ENCODE measurements around the gene ADO.
A peak's percentile ranks its signal among the peaks of the same experiment; 100 is the strongest.

Gene ADO

DNA sequence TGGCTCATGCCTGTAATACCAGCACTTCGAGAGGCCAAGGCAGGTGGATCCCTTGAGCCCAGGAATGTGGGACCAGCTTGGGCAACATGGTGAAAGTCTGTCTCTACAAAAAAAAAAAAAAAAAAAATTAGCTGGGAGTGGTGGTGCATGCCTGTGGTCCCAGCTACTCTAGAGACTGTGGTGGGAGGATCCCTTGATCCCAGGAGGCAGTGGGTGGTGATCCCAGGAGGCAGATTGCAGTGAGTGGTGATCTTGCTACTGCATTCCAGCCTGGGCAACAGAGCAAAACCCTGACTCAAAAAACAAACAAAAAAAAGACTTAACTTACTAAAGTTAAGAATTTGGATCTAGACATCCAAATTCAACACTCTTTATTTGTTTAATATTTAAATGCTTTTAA lies 10.2 kb upstream of the ADO start:
- no peak for FAIRE-seq

DNA sequence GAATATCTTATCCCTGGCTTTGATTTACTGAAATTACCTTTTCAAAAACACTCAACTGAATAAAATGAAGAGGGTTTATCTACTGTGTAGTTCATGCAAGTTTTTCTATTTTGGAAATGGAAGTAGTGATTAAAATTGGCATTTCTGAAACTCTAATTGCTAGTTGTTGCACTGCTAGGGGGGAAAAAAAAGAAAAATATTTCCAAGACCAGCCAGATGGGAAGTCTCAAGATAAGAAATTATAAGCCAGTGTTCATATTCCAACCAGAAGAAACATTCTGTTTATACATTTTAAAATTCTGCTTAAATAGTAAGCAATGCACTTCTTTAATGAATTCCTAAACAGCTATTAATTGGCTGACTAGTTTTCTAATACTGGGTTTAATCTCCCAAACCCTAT lies 9.4 kb upstream of the ADO start:
- no peak for FAIRE-seq

DNA sequence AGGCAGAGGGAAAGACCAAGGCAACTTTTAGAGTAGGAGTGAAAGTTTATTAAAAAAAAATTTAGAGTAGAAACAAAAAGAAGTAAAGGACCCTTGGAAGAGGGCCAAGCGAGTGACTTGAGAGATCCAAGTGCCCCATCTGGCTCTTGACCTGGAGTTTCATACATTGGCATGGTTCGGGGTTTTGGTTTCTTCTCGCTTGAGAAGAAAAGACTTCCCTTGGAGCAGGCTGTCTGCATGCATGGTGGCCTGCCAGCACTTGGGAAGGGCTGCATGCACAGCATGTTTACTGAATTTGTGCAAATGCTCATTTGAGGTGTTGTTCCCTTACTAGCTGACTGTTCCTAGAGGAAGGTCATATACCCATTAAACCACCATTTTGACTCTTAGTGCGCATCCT lies 8.8 kb upstream of the ADO start:
- FAIRE-seq, result no peak

DNA sequence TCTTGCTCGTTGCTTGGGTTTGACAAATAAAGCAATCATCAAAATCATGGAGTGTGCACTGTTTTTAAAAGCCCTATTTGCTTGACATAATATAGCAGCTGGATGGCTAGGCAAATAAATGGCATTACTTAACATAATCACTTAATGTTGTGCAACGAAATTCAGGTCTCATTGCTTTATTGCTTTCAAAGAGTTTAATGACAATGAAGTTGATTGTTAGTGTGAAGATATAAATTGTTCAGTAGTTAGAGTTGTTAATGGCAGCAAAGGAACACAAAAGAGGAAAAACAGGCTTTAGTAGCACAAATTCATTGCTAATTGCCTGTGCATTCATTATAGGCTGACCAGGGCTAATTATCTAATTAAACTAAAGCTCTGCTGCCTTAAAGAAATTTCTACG lies 7.6 kb upstream of the ADO start:
- FAIRE-seq, result no peak

DNA sequence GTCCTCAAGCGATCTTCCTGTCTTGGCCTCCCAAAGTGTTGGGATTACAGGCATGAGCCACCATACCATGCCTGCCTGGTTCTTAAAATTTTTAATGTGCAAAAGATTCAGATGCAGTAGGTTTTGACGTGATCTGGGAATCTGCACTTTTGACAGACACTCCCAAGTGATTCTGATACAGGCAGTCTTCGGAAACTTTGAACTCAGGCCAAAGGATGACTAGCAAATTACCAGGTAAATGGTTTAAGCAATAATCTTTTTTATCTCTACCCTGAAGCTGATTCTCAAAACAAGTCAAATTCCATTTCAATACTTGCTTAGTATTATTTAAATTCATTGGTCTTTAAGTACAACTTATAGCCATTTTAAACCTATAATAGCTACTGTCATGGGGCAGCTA lies 2.6 kb upstream of the ADO start:
- FAIRE-seq, result no peak

DNA sequence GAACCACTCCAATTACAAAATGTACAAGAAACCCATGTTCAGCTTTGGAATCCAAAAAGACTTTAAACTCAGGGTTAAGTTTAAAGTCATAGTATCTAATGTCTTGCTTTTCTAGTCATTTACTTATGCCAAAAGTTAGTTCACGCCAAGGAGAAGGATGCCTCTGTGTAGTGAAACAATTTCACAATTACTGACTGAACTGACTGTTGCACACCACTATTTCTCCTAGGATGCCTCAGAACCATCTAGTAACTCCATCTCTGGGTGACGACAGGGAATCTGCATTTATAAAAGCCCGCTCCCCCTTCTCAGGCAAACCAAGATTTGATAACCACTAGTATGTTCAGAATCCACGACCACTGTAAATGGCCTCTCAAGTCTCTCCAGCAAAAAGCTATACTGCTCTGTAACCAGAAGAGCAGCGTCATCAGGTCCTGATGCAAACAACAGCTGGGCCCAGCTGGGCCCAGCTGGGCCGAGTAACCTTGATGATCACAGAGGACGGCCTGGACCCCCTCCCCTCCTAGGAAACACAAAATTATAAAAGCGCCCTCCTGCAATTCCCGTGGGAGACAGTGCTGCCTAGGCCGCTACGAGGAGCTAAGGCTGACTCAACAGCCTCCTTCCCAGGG lies 680 bp upstream of the ADO start:
- no peak for FAIRE-seq

DNA sequence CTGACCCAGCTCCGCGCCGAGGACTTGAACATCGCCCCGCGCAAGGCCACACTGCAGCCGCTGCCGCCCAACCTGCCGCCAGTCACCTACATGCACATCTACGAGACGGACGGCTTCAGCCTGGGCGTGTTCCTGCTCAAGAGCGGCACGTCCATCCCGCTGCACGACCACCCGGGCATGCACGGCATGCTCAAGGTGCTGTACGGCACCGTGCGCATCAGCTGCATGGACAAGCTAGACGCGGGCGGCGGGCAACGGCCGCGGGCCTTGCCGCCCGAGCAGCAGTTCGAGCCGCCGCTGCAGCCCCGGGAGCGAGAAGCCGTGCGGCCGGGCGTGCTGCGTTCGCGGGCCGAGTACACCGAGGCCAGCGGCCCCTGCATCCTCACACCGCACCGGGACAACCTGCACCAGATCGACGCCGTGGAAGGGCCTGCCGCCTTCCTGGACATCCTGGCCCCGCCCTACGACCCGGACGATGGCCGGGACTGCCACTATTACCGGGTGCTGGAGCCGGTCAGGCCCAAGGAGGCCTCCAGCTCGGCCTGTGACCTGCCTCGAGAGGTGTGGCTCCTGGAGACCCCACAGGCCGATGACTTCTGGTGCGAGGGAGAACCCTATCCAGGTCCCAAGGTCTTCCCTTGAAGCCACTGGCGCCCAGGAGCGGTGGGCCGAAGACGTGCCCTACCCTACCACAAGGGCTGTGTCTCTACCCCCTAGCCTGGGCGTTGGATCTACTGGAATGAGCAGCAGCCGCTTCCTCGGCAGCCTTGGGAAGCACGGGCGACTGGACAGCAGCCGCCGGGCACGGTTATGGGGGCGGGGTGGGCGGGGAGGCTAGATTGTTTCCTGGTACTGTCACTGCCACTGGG lies 945 bp downstream of the ADO start:
- FAIRE-seq, result no peak

DNA sequence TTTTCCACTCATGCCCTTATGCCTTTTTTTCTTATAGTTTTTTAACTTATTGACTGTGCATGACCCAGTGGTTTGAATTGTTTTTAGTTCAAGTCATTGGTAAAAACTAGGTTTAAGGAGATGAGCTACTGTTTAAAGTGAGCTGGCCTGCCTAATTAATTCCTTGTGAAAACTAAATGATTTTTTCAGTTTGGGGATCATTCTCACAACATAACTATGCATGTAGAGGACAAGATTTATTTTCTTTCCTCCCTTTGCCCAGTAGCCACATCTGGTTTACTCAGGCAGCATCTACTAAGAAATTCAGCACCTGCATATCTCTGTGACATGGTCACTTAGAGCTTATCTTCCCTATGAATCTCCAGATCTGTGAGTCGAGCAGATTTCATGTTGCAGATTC lies 1.7 kb downstream of the ADO start:
- FAIRE-seq, result no peak

DNA sequence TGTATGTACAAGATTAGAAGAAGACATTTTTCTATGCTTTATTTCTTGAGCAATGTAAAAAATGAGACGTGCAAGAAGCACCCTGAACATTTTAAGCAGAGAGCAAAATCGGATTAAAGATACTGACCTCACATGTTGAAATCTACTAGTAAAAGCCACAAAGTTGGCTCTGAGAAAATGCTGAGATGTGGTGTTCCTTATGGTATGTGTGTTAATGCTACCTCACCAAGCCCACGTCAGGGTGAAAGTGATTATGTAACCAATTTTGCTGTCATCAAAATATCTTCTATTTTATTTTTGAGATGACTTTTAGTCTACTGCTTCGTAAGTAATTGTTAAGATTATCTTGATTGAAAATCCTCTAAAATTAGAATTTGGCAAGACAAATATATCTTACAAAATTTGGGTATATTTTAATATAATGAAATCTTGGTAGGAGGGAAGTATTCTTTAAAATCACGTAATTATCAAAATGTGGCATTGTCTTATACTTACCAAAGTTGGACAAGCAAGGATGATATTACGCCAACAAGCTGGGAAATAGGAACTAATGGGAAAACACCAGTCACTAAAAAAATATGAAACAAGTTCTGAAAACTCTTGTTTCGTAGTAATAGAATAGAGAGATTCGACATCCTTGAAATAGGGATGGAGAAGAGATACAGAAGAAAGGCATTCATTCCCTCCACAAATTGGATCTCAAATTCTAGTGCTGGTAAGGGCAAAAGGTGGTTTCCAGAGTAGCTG lies 5.8 kb downstream of the ADO start:
- no peak for FAIRE-seq

DNA sequence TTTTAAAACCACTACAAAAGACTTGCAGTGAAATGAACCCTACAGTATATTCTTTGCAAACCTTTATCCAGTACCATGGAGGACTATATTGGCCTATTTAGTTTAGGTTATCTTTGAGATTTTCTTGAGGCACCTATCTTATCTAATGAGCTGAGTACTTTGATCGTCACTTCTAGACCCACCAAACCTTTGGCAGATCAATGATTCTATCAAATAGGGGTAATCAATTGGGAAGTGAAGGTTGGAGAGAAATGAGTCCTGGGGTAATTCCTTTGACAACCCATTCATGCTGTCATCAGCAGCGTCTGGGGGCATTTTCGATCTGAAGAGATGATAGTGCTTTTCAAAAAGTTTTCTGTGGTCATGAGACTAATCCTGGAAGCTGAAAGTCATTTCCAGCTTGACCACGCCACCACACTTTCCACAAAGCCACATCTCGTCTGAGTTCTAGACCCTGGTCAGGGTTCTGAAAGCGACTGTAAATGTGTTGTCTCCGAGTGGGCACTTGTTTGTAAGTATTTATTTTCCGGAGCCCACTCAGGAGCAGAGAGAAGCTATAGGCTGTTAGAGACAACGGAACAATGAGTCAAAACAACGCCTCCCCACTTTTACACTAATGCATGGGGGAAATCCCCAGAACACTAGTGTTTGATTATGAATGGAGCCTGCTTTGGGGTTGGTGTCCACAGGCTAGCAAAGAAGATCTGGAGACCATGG lies 6.8 kb downstream of the ADO start:
- FAIRE-seq, result no peak

DNA sequence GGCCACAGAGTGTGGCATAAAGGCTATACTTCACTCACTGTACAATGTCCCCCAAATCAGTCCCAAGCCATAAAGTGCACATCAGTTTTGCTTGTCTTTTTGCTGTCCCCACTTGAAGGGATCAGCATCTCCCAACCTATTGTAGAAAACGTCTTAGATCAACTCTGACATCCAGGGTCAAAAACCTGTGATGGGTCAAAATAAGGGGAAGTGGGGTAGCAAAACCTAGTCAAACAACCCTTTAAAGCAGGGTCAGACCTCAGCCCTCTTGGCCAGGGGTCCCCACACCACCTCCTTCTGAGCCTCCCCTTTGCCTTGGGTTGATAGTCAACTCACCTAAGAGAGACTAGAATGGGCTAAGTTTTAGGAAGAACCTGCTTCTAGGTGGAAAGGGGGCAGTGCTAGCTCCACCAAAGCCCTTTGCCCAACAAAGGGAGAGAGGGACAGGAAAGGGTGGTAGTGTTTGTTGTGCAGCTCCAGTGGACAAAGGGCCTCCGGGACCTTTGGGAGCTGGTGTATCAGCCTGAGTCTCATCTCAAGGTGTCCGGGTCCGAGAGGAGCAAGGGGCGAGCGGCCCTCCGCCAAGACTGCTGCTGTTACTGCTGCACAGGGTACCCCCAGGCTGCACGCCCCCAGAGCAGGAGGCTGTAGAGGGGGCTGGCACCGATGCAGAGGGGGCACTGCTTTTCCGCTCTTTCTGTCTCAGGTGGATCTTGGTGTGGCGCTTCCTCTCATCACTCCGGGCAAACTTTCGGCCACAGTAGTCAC lies 8.3 kb downstream of the ADO start:
- FAIRE-seq, result no peak

DNA sequence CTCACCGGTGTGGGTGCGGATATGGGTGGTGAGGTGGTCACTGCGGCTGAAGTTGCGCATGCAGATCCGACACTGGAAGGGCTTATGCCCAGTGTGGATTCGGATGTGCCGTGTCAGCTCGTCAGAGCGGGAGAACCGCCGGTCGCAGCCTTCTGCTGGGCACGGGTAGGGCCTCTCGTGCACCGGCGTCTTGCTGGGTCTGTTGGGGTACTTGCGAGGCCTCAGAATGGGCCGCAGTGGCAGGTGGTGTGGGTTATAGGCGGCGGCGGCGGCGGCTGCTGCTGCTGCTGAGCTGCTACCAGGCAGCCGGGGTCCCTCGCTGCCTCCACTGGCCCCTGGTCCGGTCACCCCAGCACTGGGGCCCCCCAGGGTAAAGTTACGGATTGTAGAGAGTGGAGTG lies 8.9 kb downstream of the ADO start:
- FAIRE-seq, result no peak

DNA sequence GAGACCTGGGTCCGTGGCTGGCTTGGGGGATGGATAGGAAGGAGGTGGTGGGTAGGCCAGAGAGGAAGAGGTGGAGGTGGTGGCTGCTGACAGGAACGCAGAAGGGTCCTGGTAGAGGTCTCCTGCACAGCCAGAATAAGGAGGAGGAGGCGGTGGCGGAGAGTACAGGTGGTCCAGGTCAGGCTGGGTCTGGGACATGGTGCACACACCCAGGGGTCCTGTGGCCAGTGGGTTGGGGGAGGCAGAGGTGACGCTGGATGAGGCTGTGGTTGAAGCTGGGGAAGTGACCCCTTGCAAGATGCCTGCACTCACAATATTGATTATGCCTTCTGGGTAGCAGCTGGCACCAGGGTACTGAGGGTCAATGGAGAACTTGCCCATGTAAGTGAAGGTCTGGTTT lies 9.5 kb downstream of the ADO start:
- no peak for FAIRE-seq

DNA sequence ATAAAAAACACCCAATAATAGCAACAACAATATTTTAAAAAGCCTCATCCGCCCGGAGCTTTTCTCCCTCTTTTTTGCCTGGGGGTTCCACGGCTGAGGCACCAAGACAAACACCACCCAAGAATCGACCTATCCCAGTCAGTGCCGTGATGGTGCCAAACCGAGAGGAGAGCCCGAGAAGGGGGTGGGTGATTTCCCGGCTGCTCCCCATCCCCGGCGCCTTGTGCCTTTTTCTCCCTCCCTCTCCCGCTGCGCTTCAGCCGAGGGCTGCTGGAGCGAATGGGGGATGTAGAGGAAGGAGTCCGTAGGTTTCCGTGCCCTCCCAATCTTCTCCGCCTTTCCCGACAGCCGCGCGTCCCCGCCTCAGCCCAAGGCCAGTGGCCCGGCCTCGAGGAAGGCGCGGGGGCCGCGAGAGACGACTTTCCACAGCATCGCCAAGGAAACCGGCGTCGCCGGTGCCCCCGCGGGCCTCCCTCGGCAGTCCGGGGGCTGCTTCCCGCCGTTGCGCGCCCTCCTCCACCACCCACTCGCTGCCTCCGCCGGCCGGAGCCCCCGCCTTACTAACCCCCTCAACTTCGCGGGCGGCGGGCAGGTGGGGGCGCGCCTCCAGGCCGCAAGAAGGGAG lies 10.3 kb downstream of the ADO start:
- FAIRE-seq, result no peak

DNA sequence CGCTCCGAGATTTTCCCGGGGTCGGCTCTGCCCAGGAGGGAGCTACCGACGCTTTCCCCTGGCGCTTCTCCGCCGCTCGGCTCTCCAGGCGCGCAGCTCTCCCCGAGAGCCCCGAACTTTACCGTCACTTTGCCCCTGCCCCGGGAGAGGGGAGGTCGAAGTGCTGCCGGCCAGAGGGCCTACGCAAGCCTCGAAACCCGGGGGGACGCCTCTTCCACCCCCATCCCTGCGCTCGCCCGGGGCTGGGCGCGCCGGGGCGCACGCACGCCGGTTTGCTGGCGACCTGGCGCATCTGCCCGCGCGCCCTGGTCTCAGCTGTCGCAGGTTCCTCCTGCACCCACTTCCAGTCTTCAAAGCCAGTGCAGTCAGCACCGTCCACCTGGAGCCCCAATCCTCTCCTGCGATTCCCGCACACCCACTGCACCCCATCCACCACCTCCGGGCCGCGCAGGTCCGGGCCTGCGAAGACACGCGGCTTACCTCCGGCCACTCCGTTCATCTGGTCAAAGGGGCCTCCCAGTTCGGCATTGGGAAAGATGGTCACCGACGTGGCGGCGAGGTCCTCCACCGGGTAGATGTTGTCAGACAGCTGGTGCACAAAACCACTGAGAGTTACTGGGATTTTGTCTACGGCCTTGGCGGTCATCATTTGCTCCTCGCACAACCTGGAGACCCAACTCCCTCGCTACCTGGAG lies 11.0 kb downstream of the ADO start:
- FAIRE-seq, result no peak

DNA sequence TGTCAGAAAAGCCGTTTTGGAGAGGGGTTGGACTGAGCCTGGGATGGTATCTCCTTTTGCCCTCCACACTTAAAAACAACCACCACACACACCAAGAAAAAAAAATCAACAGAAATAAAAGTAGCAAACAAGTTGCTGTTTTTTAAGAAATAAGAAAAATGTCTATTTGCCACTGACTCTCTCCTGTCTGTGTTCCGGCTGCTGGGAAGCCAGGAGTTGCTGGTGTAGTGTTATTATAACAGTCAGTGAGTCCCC lies 11.5 kb downstream of the ADO start:
- no peak for FAIRE-seq

DNA sequence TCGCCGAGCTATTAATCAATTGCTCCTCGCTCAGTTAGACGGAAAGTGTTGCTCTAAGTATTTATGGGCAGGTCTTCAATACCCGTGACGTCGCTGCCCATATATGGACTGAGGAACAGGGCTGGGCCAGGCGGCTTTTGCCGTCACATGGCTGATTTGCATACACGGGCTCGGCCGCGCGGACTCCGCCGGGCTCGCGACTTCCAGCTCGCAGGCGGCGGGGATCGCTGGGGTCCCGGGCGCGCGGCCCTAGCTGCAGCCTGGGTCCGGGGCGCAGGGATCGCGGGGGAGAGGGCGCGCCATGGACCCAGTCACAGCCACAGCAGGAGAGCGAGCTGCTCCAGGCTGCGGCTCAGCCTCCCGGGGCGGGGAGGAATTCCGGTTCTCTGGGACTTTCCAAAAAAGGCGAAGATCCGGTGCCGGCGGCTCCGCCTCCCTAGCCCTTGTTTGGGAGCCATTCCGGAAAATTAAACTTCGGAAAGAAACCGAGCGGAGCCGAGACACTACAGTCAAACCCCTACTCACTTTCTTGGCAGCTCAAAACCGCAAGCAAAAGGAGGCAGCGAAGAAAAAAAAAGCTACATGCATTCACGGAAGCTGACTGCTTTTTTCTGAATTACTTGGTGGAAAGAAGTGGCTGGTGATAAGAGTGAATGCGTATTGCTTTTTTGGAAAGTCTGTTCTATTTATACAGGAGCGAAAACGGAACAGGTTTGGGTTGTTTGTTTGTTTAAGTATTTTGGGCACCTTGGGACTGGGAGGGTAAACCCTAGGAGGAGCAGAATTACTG lies 12.0 kb downstream of the ADO start, which contains the start of gene EGR2:
TSS of gene EGR2 (minus strand) at position 36 of the 790 bp plus-strand sequence. CDS start 337 bp downstream, outside the sequence.
- peak; percentile 87 for FAIRE-seq

DNA sequence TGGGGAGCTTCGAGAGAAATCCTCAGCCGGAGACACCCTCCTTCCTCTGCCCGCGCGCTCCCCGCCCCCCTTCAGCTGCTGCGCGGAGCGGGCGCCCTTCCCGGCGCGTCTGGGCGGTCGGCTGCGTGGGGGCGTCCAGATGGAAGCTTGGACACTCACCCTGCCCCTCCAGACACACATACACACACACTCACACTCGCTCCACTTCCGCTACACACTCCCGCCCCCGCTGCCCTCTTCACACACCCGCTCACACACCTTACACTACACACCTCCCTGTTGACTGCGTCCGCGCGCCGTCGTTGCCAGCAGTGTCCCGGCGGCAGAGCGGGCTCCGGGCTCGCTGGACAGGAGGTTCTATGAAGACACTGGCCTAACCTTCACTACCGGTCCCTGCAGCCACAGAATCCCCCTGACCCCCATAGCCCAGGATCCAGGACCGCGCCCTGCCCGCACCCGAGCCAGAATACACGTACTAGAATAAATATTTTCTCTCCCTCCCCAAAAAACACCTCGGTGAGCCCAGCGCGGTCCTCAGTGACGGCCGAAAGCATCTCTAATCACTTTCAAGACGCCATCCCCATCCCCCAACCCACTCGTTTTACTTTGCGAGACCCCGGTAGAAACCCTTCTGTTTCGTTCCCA lies 12.7 kb downstream of the ADO start:
- FAIRE-seq, result no peak

DNA sequence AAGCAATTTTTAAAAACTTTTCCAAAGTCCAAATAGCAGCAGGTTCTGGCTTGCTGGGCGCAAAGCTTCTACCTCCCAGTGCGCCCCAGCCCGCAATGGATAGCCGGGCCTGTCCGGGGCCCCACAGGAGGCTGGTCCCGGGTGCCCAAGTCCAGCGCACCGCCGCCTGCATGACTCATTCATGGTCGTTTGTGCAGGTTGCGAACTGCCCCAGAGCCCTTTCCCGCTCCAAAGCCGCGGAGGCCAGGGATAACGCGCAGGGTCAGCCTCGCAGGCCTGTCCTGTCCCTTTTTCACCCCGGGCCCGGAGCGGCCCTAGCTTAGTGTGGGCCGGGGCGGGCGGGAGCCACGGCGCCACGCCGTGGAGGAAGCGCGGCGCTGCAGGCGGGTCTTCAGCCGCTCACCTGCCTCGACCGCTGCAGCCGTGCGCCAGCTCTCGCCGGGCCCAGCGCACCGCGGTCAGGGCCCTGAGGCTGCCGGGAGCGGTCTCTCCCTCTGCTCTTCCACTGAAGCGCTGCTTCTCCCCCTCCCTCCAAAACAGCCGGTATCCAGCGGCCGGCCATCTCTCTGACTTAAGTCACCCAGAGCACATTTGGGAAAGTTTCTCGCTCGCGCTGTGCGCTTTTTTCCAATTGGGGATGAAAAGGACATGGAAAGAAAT lies 13.4 kb downstream of the ADO start:
- no peak for FAIRE-seq
